Subcutaneous abdominal adipose tissue (tissue), 5 donors: ENCODE data around the gene JCHAIN.
"Not testable (repeated sequence)": the region's sequence is repeated elsewhere in the genome, so short reads cannot be mapped to it uniquely, and the experiment has no call there.

Experiments
- H3K27ac ChIP-seq: one replicate; pipeline ENCODE4 v1.7.0; 2013; ENCODE audit warnings: low read depth, mild to moderate bottlenecking, inconsistent platforms, low read length, moderate library complexity
- H3K27me3 ChIP-seq, 5 donors: one replicate each; pipeline ENCODE4 v1.7.0; 2013; ENCODE audit warnings: low read length in 5 of 5, inconsistent platforms in 1 of 5; ENCODE audit not compliant: control insufficient read depth in 5 of 5, insufficient read depth in 4 of 5
- H3K36me3 ChIP-seq, 5 donors: one replicate each; pipeline ENCODE4 v1.7.0; 2013; ENCODE audit warnings: low read length in 5 of 5; ENCODE audit not compliant: control insufficient read depth in 5 of 5, insufficient read depth in 5 of 5
- H3K4me1 ChIP-seq, 5 donors: one replicate each; pipeline ENCODE4 v1.7.0; 2013; ENCODE audit warnings: low read length in 5 of 5, mild to moderate bottlenecking in 3 of 5, moderate library complexity in 1 of 5; ENCODE audit not compliant: control insufficient read depth in 5 of 5, insufficient read depth in 5 of 5
- H3K4me3 ChIP-seq, 5 donors: one replicate each; pipeline ENCODE4 v1.7.0; 2013; ENCODE audit warnings: low read length in 5 of 5, low read depth in 1 of 5
- H3K9ac ChIP-seq, 5 donors: one replicate each; pipeline ENCODE4 v1.7.0; 2013; ENCODE audit warnings: low read length in 5 of 5, mild to moderate bottlenecking in 4 of 5, moderate library complexity in 3 of 5
- H3K9me3 ChIP-seq, 5 donors: one replicate each; pipeline ENCODE4 v1.7.0; 2013; ENCODE audit warnings: low read length in 5 of 5; ENCODE audit not compliant: control insufficient read depth in 5 of 5
- donor health status: healthy.
- donor health status: healthy.
- donor health status: healthy.
- donor health status: healthy.
- donor health status: healthy.

Gene JCHAIN

DNA sequence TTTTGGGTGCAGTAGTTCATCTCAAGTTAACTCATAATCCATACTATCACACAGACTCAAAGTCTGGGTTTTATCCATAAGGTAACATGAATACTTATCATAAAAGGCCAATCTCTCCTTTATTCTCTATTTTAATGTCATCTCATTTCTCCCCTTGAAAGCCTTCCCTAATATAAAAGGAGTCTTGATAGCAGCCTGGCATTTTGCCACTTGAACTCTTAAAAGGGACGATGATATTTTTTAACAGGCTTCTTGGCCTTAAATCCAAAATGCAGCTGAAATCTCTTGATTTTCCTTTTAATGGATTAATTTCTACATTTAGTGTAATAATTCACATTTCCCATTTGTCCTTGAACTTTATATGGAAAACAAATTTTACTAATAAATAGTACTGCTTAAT, 8.4 kb upstream of the JCHAIN start:
- H3K4me3 ChIP-seq: no peak overlapping the region
- no peak overlapping the region for H3K27ac ChIP-seq
- no peaks in the 10 kb centered on the region for H3K36me3 ChIP-seq
- no peaks in the 10 kb centered on the region for H3K9me3 ChIP-seq
- no peak overlapping the region for H3K9ac ChIP-seq
- H3K4me1 ChIP-seq: no peaks in the 10 kb centered on the region
- no peaks in the 10 kb centered on the region for H3K27me3 ChIP-seq

DNA sequence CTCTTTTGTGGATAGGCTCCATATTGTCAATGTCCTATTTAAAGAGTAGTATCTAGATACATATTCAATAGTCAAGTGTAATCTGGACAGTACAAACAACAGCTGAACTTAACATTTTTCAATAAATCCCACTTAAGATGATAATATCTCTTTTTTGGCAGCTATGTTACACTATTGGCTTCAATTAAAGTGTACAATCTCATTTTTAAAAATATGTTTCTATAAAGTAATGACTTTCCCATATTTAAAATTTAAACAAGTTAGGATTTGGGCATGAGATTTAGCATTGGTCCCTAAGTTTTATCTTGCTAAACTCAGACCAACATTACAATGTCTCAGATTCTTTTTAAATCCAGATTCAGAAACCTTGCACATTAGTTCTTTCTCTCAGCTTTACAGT, 7.9 kb upstream of the JCHAIN start:
- Histone ChIP-seq H3K27ac (no peak overlapping the region), H3K9ac (no peak overlapping the region), H3K4me1 (no peaks in the 10 kb centered on the region), H3K36me3 (no peaks in the 10 kb centered on the region), H3K27me3 (no peaks in the 10 kb centered on the region), H3K4me3 (no peak overlapping the region), H3K9me3 (no peaks in the 10 kb centered on the region)

DNA sequence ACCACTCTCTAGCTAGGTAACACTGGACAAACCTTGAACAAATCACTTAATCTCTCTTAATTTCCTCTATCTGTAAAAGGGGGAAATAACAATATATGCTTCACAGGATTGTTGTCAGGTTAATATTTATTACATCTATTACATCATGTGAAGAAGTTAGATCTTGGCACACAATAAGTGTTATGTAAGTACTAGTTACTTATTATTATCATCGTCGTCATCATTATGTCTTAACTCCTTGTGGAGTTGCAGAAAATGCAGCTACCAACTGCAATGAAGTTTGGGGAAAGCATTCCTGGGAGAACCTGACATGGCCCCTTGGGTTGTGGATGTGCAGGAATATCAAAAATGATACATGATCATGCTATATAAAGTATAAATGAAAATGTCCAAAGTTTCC, 4.8 kb upstream of the JCHAIN start:
- Histone ChIP-seq H3K9ac (no peak overlapping the region), H3K9me3 (no peaks in the 10 kb centered on the region)

DNA sequence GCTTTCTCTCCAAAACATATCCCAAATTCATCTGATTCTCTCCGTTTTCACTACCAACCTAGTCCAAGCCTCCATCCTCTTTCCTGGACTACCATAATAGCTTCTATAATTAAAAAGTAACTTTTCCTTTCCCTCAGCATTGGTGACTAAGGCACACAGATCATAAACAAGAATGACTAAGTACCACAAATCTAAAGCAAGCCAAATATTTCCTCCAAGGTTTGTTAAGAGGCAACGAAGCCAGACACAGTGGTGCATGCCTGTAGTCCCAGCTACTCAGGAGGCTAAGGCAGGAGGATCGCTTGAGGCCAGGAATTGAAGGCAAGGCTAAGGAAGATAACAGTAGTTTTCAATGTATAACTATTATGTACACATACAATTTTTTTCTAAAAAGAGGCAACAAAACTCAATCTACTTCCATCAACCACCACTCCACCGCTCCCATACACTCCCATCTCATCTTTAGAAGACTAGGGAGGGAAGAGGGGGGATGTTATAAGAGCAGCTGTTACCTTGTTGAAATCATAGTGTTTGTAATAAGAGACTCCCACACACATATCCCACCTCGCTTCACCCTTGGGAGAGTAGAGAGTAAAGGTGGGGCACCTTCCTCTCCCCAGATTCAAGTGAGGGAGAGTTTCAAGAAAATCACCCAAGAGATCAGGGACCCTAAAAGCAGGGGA, 4.2 kb upstream of the JCHAIN start:
- no peaks in the 10 kb centered on the region for H3K36me3 ChIP-seq
- no peaks in the 10 kb centered on the region for H3K4me1 ChIP-seq
- H3K9ac ChIP-seq: no peak overlapping the region
- no peak overlapping the region for H3K27ac ChIP-seq
- H3K27me3 ChIP-seq: no peaks in the 10 kb centered on the region
- H3K9me3 ChIP-seq: no peaks in the 10 kb centered on the region
- H3K4me3 ChIP-seq: no peak overlapping the region

More for the DNA sequence above, 4.8 kb upstream of the JCHAIN start:
- Histone ChIP-seq H3K27ac (no peak overlapping the region), H3K4me1 (no peaks in the 10 kb centered on the region), H3K36me3 (no peaks in the 10 kb centered on the region), H3K4me3 (no peak overlapping the region), H3K27me3 (no peaks in the 10 kb centered on the region)

DNA sequence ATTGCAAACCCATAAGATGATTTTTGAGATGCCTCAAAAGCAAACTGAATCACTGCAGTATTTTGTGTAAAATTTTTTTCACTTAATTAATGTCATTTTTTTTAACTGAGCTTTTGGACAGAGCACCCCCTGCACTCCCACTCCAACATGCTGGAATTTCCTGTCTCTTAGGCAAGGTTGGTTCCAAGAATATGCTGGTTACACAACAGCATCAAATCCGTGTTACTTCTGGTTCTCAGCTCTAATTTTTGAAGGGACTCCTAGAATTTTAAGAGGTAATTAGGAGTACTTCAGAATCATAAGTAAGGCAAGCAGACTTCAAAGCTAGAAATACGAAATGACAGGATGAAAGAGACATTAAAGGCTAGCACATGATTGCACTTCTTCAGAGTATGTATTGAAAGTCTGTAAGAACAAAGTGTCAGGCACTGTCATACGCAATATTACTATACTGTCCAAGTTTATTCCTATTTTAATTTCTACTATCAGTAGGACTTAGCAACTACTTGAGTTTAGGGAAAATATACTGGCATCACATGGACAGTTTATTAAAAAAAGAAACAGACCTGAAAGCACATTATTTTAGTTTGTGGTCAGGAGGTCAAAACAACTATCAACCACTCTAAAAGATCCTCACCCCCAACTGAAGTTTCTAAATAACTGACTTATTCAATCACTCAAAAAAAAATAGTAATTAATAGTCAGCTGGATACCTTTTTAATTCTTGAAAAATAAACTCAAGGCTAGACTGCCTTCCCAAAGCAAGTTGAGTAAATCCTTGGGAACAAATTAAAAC, 1.6 kb upstream of the JCHAIN start:
- H3K9me3 ChIP-seq: no peaks in the 10 kb centered on the region
- no peak overlapping the region for H3K4me3 ChIP-seq
- no peaks in the 10 kb centered on the region for H3K36me3 ChIP-seq
- H3K27me3 ChIP-seq: no peaks in the 10 kb centered on the region
- H3K4me1 ChIP-seq: no peaks in the 10 kb centered on the region
- H3K27ac ChIP-seq: no peak overlapping the region
- H3K9ac ChIP-seq: no peak overlapping the region

DNA sequence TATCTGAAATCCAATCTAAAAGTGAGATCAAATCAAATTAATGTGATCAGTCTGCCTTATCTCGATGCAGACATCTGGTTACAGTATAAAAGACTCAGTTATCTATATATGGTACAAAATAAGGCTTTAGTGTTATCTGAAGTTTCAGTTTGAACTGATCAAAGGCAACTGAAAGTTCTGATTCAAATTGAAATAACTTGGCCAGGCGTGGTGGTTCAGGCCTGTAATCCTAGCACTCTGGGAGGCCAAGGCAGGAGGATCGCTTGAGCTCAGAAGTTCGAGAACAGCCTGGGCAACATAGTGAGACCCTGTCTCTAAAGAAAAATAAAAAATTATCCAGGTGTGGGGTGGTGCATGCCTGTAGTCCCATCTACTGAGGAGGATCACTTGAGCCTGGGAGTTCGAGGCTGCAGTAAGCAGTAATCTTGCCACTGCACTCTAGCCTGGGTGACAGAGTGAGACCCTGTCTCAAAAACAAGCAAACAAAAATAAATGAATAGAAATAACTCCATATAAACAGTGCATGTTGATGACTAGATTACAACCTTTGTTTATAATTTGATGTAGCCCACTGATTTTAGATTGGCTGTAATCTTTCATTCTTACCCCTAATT, 4.9 kb downstream of the JCHAIN start:
- H3K4me3 ChIP-seq, H3K27ac ChIP-seq, H3K27me3 ChIP-seq, H3K9me3 ChIP-seq, H3K4me1 ChIP-seq, H3K36me3 ChIP-seq, H3K9ac ChIP-seq: not testable (repeated sequence)

DNA sequence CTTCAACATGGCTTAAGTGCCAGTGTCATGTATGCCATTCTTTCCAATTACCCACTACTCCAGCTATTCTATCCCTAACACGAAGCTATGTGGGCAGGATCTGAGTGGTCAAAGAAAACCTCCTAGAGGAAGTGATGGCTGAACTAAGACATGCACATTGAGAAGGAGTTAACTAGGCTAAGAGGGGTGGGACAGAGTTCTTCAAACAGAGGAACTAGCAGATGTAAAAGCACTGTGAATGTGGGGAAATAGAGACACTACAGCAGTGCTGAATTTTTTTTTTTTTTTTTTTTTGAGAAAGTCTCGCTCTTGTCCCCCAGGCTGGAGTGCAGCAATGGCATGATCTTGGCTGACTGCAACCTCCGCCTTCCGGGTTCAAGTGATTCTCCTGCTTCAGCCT, 6.2 kb downstream of the JCHAIN start:
- Histone ChIP-seq H3K36me3 (no peaks in the 10 kb centered on the region), H3K4me1 (no peaks in the 10 kb centered on the region)

DNA sequence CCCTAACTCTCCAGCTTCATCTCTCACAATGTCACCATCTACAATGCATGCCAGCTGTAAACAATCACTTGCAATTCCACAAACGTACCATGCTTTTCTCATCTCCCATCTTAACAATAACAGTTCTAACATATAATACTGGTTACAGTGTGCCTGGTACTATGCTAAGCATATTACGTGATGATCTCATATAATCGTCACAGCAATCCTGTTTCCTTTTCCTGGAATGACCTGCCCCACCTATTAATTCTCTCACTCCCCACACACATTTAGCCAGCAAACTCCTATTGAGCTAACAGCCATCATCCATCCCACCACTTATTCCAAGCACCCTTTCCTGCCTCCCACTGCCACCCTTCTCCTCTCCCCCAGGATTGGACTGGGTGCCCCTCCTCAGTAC, 7.9 kb downstream of the JCHAIN start:
- H3K4me1 ChIP-seq: no peaks in the 10 kb centered on the region
- H3K36me3 ChIP-seq: no peaks in the 10 kb centered on the region
- no peak overlapping the region for H3K27ac ChIP-seq
- H3K27me3 ChIP-seq: peaks cover 0 to 8% (median 0%) of the 10 kb centered on the region in 5 donors
- no peak overlapping the region for H3K4me3 ChIP-seq
- no peaks in the 10 kb centered on the region for H3K9me3 ChIP-seq
- no peak overlapping the region for H3K9ac ChIP-seq

More for the DNA sequence above, 6.2 kb downstream of the JCHAIN start:
- no peaks in the 10 kb centered on the region for H3K9me3 ChIP-seq
- H3K9ac ChIP-seq: no peak overlapping the region
- H3K4me3 ChIP-seq: no peak overlapping the region
- no peak overlapping the region for H3K27ac ChIP-seq
- H3K27me3 ChIP-seq: peaks cover 0 to 4% (median 0%) of the 10 kb centered on the region in 5 donors

DNA sequence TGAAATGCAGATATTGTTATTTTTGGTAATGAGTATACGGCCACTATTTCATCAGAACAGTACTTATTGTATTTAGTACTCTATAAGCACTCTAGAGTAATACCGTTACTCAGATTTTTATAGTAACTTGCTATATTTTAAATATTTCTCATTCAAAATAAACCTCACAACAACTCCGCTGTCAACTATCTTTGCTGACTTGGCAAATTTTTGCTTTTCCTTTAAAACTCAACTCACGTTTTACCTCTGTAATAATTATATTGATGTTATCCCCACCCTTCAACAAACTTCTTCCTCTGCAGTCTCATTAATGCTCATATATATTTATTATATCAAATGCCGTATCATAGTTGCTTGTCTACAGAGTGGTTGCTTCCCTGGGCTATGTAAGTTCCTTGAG, 9.0 kb downstream of the JCHAIN start:
- H3K4me3 ChIP-seq: no peak overlapping the region
- no peak overlapping the region for H3K9ac ChIP-seq
- H3K27ac ChIP-seq: no peak overlapping the region
- no peaks in the 10 kb centered on the region for H3K9me3 ChIP-seq
- H3K27me3 ChIP-seq: peaks cover 0 to 8% (median 0%) of the 10 kb centered on the region in 5 donors
- H3K4me1 ChIP-seq: no peaks in the 10 kb centered on the region
- no peaks in the 10 kb centered on the region for H3K36me3 ChIP-seq

DNA sequence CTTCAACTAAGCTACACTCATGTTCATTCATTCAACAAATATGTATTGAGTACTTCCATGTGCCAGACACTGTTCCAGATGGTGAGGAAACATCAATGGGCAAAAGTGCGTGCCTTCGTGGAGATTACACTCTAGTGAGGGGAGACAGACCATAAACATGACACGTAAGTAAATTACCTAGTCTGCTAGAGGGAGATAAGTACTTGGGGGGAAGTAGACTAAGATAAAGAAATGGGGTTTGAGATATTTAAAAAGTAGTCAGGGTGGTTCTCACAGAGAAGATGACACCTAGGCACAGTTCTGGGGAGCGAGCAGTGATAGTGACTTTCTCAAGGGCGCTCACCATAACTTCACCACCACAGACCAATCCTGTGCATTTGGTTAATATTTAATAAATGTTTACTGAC, 11.7 kb downstream of the JCHAIN start:
- Histone ChIP-seq H3K9ac (no peak overlapping the region), H3K27ac (no peak overlapping the region), H3K36me3 (no peaks in the 10 kb centered on the region), H3K27me3 (peaks cover 0 to 8% (median 0%) of the 10 kb centered on the region in 5 donors), H3K4me3 (no peak overlapping the region), H3K9me3 (no peaks in the 10 kb centered on the region), H3K4me1 (no peaks in the 10 kb centered on the region)
